ENCODE results near the gene SV2C.

DNA sequence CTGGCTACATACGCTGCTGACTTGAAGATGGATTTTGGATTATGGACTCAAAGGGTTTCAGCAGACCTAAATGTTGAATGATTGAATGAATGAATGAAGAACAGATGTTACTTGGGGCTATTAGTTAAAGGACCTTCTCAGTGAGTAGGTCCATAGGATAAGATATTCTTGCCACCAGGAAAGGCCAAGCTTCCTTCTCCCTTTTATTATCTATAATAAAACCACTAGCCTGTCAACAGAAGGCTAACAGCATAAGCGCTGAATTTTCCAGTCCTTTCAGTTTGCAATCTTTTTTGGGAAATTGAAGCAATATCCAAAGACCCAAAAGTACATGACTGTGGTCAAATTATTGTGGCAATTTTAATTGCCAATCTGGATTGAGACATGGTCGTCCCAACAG lies 113.3 kb downstream of the SV2C start:
- TF ChIP-seq, protein P1, sequence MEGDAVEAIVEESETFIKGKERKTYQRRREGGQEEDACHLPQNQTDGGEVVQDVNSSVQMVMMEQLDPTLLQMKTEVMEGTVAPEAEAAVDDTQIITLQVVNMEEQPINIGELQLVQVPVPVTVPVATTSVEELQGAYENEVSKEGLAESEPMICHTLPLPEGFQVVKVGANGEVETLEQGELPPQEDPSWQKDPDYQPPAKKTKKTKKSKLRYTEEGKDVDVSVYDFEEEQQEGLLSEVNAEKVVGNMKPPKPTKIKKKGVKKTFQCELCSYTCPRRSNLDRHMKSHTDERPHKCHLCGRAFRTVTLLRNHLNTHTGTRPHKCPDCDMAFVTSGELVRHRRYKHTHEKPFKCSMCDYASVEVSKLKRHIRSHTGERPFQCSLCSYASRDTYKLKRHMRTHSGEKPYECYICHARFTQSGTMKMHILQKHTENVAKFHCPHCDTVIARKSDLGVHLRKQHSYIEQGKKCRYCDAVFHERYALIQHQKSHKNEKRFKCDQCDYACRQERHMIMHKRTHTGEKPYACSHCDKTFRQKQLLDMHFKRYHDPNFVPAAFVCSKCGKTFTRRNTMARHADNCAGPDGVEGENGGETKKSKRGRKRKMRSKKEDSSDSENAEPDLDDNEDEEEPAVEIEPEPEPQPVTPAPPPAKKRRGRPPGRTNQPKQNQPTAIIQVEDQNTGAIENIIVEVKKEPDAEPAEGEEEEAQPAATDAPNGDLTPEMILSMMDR (conservative IDR thresholded peaks at IDR 0.05 in 1 of 2, IDR thresholded peaks at IDR 0.05 in 1 of 2; ENCODE audit: low read depth in 1 of 2, low read length in 2 of 2), result no peak
- TF ChIP-seq EZH2 (IDR thresholded peaks at IDR 0.05; ENCODE audit: low read length, missing control alignments), result no peak

Data from fibroblast of lung (primary cell).